A673 (cell line): ENCODE data around the gene MCRIP1.

Experiments
- EZH2 ChIP-seq: fragments of 200-600 bp; sonication (generic); IDR thresholded peaks from 2 replicates; pipeline ENCODE4 v1.6.1; 2017; ENCODE audit warnings: borderline replicate concordance, low read depth, mild to moderate bottlenecking, mixed read lengths, antibody characterized with exemption, low read length; ENCODE audit not compliant: poor library complexity, severe bottlenecking
- TF ChIP-seq, protein P1 (sequence below): fragments of 300-800, 200-600 bp; sonication (generic); conservative IDR thresholded peaks from 2 replicates; pipeline ENCODE4 v1.5.1; 2017; ENCODE audit warnings: low read depth, mild to moderate bottlenecking, antibody characterized with exemption, low read length, moderate library complexity, mixed read lengths

DNA sequence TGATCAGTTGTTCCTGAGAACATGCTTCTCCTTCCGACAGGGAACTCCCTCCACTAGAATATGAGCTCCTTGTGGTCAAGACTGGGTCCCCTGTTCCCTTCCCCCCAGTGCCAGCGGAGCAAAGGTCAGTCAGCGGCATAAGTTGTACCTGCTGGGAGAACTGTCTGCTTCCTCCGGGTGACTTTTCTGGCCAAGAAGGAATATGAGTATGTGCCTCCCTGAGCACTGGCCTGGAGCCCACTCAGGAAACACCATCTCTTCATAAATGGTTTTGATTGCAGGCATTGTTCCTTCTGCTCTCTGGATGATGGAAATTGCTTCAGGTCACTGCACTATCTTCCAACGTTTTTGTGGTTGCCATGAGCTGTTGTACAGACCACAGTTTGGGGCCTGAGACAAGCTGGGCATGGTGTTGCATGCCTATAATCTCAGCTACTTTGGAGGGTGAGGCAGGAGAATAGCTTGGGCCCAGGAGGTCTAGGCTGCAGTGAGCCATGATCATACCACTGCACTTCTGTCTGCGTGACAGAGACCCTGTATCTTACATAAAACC lies 30.1 kb upstream of the MCRIP1 start:
- TF ChIP-seq, protein P1, sequence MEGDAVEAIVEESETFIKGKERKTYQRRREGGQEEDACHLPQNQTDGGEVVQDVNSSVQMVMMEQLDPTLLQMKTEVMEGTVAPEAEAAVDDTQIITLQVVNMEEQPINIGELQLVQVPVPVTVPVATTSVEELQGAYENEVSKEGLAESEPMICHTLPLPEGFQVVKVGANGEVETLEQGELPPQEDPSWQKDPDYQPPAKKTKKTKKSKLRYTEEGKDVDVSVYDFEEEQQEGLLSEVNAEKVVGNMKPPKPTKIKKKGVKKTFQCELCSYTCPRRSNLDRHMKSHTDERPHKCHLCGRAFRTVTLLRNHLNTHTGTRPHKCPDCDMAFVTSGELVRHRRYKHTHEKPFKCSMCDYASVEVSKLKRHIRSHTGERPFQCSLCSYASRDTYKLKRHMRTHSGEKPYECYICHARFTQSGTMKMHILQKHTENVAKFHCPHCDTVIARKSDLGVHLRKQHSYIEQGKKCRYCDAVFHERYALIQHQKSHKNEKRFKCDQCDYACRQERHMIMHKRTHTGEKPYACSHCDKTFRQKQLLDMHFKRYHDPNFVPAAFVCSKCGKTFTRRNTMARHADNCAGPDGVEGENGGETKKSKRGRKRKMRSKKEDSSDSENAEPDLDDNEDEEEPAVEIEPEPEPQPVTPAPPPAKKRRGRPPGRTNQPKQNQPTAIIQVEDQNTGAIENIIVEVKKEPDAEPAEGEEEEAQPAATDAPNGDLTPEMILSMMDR, result no peak
- TF ChIP-seq EZH2, result no peak
